Spleen (tissue), 11 donors: ENCODE data around the gene SCFD2. TPM values are rescaled to one million over a fixed set of nuclear protein-coding genes. Genes with fewer than 3 reads are reported as not detected.

Experiments
- DNase-seq: peaks from one replicate; pipeline ENCODE4 v3.0.0-alpha.2; 2020
- H3K27ac ChIP-seq, 8 donors: fragments of 200-600 bp; sonication (generic) in 7 of 8; 1 replicate in 4 of 8; 2 replicates in 4 of 8; pipeline versions ENCODE4 v1.5.0 to v1.8.0; 2016 to 2021; ENCODE audit warnings: inconsistent platforms in 4 of 8, mild to moderate bottlenecking in 4 of 8, moderate library complexity in 1 of 8
- H3K27me3 ChIP-seq, 7 donors: fragments of 200-600 bp; sonication (generic) in 6 of 7; replicated peaks in 1 of 7; 1 replicate in 4 of 7; 2 replicates in 3 of 7; pipeline versions ENCODE4 v1.5.0 to v1.8.0; 2016 to 2021; ENCODE audit warnings: inconsistent platforms in 3 of 7, mild to moderate bottlenecking in 1 of 7
- H3K36me3 ChIP-seq, 6 donors: fragments of 200-600 bp; sonication (generic) in 5 of 6; 1 replicate in 4 of 6; 2 replicates in 2 of 6; pipeline versions ENCODE4 v1.5.0 to v1.8.0; 2016 to 2021; ENCODE audit warnings: inconsistent platforms in 2 of 6
- H3K4me1 ChIP-seq, 6 donors: fragments of 200-600 bp; sonication (generic) in 5 of 6; 1 replicate in 3 of 6; 2 replicates in 3 of 6; pipeline versions ENCODE4 v1.5.0 to v1.8.0; 2016 to 2021; ENCODE audit warnings: inconsistent platforms in 3 of 6
- H3K4me3 ChIP-seq, 8 donors: fragments of 200-600 bp; sonication (generic) in 7 of 8; 1 replicate in 4 of 8; 2 replicates in 4 of 8; pipeline versions ENCODE4 v1.5.0 to v1.8.0; 2016 to 2021; ENCODE audit warnings: inconsistent platforms in 4 of 8, mild to moderate bottlenecking in 4 of 8, moderate library complexity in 2 of 8
- H3K9me3 ChIP-seq, 8 donors: fragments of 200-600 bp; sonication (generic) in 7 of 8; 1 replicate in 4 of 8; 2 replicates in 4 of 8; pipeline versions ENCODE4 v1.5.0 to v1.8.0; 2016 to 2021; ENCODE audit warnings: inconsistent platforms in 4 of 8
- CTCF ChIP-seq, 11 experiments: fragments of 200-600 bp in 7 of 11; fragments of 450-650 bp in 4 of 11; sonication (generic) in 4 of 11; IDR thresholded peaks in 8 of 11; conservative IDR thresholded peaks in 3 of 11; 1 replicate in 7 of 11; 2 replicates in 4 of 11; pipeline versions ENCODE4 v1.4.0 to v1.8.0; 2016 to 2021; ENCODE audit warnings: antibody characterized with exemption in 11 of 11, inconsistent platforms in 4 of 11, mild to moderate bottlenecking in 1 of 11
- POLR2A ChIP-seq, 3 donors: fragments of 450-650 bp; IDR thresholded peaks; one replicate each; pipeline ENCODE4 v1.5.1; 2017; ENCODE audit warnings: antibody characterized with exemption in 3 of 3, mild to moderate bottlenecking in 1 of 3
- POLR2AphosphoS5 ChIP-seq, 3 donors: sonication (generic); formaldehyde crosslinking; IDR thresholded peaks; one replicate each; pipeline ENCODE4 v1.5.1; 2017; ENCODE audit warnings: antibody characterized with exemption in 3 of 3
- WGBS, 5 donors: extraction: QIAGEN DNeasy Blood & Tissue Kit in 3 of 5; methylation state at CpG; one replicate each; pipeline versions ENCODE4 v1.1.5 to v1.1.7; 2013 to 2018; 5-methylcytosine and 5-hydroxymethylcytosine counted together
- intact Hi-C: fragments of 100-400 bp; cut with DNase I; formaldehyde crosslinking; loops from one replicate; pipeline ENCODE4 v1.15.0; 2023; ENCODE audit warnings: low total_unique reads
- polyA plus RNA-seq, 3 donors: library from polyadenylated mRNA; stranded (reverse); fragments of 200-250 nt; gene quantifications; one replicate each; pipeline ENCODE4 v1.2.1, GENCODE V29; 2013
- total RNA-seq, 7 donors: library from RNA; depleted of rRNA in 3 of 7; stranded (reverse); fragments of >200 nt in 3 of 7; fragmentation: NEBNext Ultra II Directional in 4 of 7; extraction: Animal tissue kit (Norgen Biotek cat#: 25700) in 4 of 7; gene quantifications; one replicate each; pipeline versions ENCODE4 v1.1.0 to v1.2.1, GENCODE V29; 2016 to 2021
- donor health status: healthy with polysubstance abuse.
- donor health status: DM: no; HTN: no; CAD: no; lungs with moderate emphysema.
- donor health status: DM: no; HTN: no; CAD: no.
- donor health status: Bipolar disorder and iron deficiency.
- donor health status: healthy.
- donor health status: DM: no; HTN: no; CAD: no.
- donor health status: DM: yes; HTN: yes; CAD: no.

SCFD2 gene
- total and polyA plus RNA-seq, 10 donors = 3.6 to 42.1 (median 21.1) TPM

- no peak for DNase-seq
- no peaks in the 10 kb centered on the region for H3K27me3 ChIP-seq
- H3K4me1 ChIP-seq = peaks cover 0 to 5% (median 0%) of the 10 kb centered on the region in 6 donors
- TF ChIP-seq CTCF (IDR thresholded peaks at IDR 0.05 in 8 of 11, conservative IDR thresholded peaks at IDR 0.05 in 3 of 11) = no peak
- no peak for TF ChIP-seq POLR2AphosphoS5 (IDR thresholded peaks at IDR 0.05)
- no peak for TF ChIP-seq POLR2A (IDR thresholded peaks at IDR 0.05)
- intact Hi-C loops = no loop called here
- no peak overlapping the region for H3K4me3 ChIP-seq
- H3K9me3 ChIP-seq = no peaks in the 10 kb centered on the region
- WGBS, 5 donors = 63 to 69% (median 68%) methylated on average over 4 of the region's 4 CpGs
- no peaks in the 10 kb centered on the region for H3K36me3 ChIP-seq
- H3K27ac ChIP-seq = no peak overlapping the region
Observed at GRCh38 chr4:53191997-53192396, 173.9 kb downstream of the SCFD2 start.

- DNase-seq = no peak
- 88 to 97% (median 93%) methylated on average over 1 of the region's 1 CpG for WGBS, 5 donors
- no peaks in the 10 kb centered on the region for H3K27me3 ChIP-seq
- H3K9me3 ChIP-seq = no peaks in the 10 kb centered on the region
- H3K4me1 ChIP-seq = no peaks in the 10 kb centered on the region
- TF ChIP-seq POLR2A (IDR thresholded peaks at IDR 0.05) = no peak
- no peak for TF ChIP-seq CTCF (IDR thresholded peaks at IDR 0.05 in 8 of 11, conservative IDR thresholded peaks at IDR 0.05 in 3 of 11)
- TF ChIP-seq POLR2AphosphoS5 (IDR thresholded peaks at IDR 0.05) = no peak
- H3K36me3 ChIP-seq = no peaks in the 10 kb centered on the region
- H3K27ac ChIP-seq = no peak overlapping the region
- intact Hi-C loops = no loop called here
- H3K4me3 ChIP-seq = no peak overlapping the region
Observed at GRCh38 chr4:53189011-53189410, 176.8 kb downstream of the SCFD2 start.

DNA sequence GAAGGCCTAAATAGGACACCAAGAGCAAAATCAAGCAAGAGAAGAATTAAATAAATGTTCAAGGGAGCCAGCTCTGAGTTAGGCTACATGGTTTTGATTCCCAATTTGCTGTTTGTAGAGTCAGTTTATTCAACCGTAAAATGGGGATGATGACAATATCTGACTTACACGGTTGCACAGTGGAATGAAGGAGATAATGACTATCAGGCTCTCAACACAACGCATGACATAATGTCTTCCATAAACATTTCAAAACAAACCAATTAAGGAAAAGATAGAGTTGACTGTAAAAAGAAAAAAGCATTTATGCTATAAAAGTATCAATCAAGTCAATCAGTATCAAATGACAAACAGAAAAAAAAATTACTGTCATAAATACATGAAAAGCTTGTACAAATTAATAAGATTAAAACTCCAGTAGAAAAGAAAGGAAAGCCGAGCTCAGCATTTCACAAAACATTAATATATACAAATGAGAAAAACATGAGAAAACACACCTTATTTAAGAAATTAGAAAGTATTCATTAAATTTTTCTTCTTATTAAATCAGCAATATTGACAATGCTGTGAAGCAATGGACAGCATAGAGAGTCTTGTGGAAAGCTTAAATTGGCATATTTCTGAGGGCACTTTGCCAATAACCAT, 179.0 kb downstream of the SCFD2 start:
- H3K4me1 ChIP-seq = no peaks in the 10 kb centered on the region
- no peak overlapping the region for H3K4me3 ChIP-seq
- 91 to 98% (median 93%) methylated on average over 4 of the region's 4 CpGs for WGBS, 5 donors
- DNase-seq = no peak
- H3K27ac ChIP-seq = no peak overlapping the region
- no peaks in the 10 kb centered on the region for H3K27me3 ChIP-seq
- intact Hi-C loops = no loop called here
- no peak for TF ChIP-seq POLR2AphosphoS5 (IDR thresholded peaks at IDR 0.05)
- TF ChIP-seq POLR2A (IDR thresholded peaks at IDR 0.05) = no peak
- no peak for TF ChIP-seq CTCF (IDR thresholded peaks at IDR 0.05 in 8 of 11, conservative IDR thresholded peaks at IDR 0.05 in 3 of 11)
- H3K36me3 ChIP-seq = no peaks in the 10 kb centered on the region
- peaks cover 0 to 9% (median 3%) of the 10 kb centered on the region in 8 donors for H3K9me3 ChIP-seq

DNA sequence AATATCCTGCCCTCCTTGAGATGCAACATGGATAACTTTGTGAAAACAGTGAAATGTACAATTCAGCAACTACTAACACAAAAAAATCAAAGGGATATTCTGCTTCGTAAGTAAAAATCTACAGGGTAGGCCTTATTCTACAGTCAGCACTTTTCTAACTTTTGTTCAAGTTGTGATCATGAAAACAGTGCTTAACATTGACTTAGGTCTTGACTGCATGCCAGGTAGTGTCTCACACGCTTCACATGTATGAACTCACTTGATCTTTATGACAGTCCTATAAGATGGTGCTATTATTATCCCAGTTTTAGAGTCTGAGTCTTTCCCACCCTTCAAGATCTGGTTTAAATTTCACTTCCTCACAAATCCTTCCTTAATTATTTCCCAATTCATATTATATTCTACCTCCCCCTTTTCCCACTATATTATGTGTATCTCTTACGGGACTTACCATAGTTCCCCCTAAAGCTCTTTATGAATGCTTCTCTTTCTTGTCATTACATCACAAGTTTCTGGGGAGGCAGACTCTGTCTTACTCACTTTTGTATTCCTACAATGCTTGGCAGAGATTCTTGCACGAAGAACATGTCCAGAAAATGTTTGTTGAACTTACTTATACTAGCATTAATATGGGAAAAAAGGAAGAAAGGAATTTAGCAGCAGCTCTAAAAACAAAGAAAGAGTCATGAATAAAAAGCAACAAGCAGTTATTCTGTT, 179.8 kb downstream of the SCFD2 start:
- 80 to 88% (median 85%) methylated on average over 4 of the region's 4 CpGs for WGBS, 5 donors
- H3K27me3 ChIP-seq = no peaks in the 10 kb centered on the region
- no peaks in the 10 kb centered on the region for H3K4me1 ChIP-seq
- H3K9me3 ChIP-seq = peaks cover 0 to 9% (median 3%) of the 10 kb centered on the region in 8 donors
- DNase-seq = no peak
- no peak overlapping the region for H3K4me3 ChIP-seq
- no peaks in the 10 kb centered on the region for H3K36me3 ChIP-seq
- intact Hi-C loops = no loop called here
- TF ChIP-seq CTCF (IDR thresholded peaks at IDR 0.05 in 8 of 11, conservative IDR thresholded peaks at IDR 0.05 in 3 of 11) (no peak), POLR2AphosphoS5 (IDR thresholded peaks at IDR 0.05) (no peak), POLR2A (IDR thresholded peaks at IDR 0.05) (no peak)
- H3K27ac ChIP-seq = no peak overlapping the region
